IMR-90 (cell line): ENCODE results near the gene CUX1. TPM values are rescaled to one million over a fixed set of nuclear protein-coding genes. Genes with fewer than 3 reads are reported as not detected.

ENCODE experiments used
- ATAC-seq: fragments of 200-7000 bp; cut with Tn5 transposase; 2 replicates; pipeline ENCODE4 v1.9.1; 2020; ENCODE audit warnings: low read depth, mild to moderate bottlenecking, moderate library complexity
- BruUV-seq: library from RNA; stranded (reverse); fragments of 400-500 nt; replicated peaks from 2 replicates; lab custom pipeline; 2021; lab: Mats Ljungman, UMichigan
- CTCF ChIA-PET: fragments of 300-600 bp; formaldehyde crosslinking; extraction: SDS; loops from one replicate; lab custom pipeline; 2021; ENCODE audit warnings: antibody characterized with exemption; lab: Yijun Ruan, JAX
- POLR2A ChIA-PET: fragments of 300-600 bp; sonication (Branson Sonifier 250); formaldehyde crosslinking; loops from one replicate; lab custom pipeline; 2022; ENCODE audit warnings: antibody characterized with exemption; ENCODE audit not compliant: unreplicated experiment; lab: Charles Lee
- DNase-seq: peaks from one replicate; pipeline ENCODE4 v3.0.0; 2013
- H2AFZ ChIP-seq: replicated peaks from 2 replicates; pipeline ENCODE3; 2013; ENCODE audit warnings: low read length, mild to moderate bottlenecking; ENCODE audit not compliant: poor library complexity
- H2AK5ac ChIP-seq: 2 replicates; pipeline ENCODE4 v1.6.1; 2013; ENCODE audit warnings: low read depth, low read length, inconsistent platforms
- H2AK9ac ChIP-seq: replicated peaks from 2 replicates; pipeline ENCODE3; 2013; ENCODE audit warnings: mild to moderate bottlenecking, low read depth, low read length, moderate library complexity; ENCODE audit not compliant: poor library complexity
- H2BK120ac ChIP-seq: 2 replicates; pipeline ENCODE4 v1.6.1; 2013; ENCODE audit warnings: low read depth, low read length, inconsistent platforms
- H2BK15ac ChIP-seq: 3 replicates; pipeline ENCODE4 v1.6.1; 2013; ENCODE audit warnings: low read depth, low read length, inconsistent platforms
- H2BK20ac ChIP-seq: 2 replicates; pipeline ENCODE4 v1.6.1; 2013; ENCODE audit warnings: low read depth, mild to moderate bottlenecking, inconsistent platforms, low read length, moderate library complexity
- H2BK5ac ChIP-seq: 2 replicates; pipeline ENCODE4 v1.6.1; 2013; ENCODE audit warnings: mild to moderate bottlenecking, low read depth, low read length, inconsistent platforms; ENCODE audit not compliant: poor library complexity, severe bottlenecking
- H3K14ac ChIP-seq: replicated peaks from 2 replicates; pipeline ENCODE4 v1.6.1; 2013; ENCODE audit warnings: low read depth, low read length, inconsistent platforms
- H3K18ac ChIP-seq: 2 replicates; pipeline ENCODE4 v1.6.1; 2013; ENCODE audit warnings: low read depth, low read length, control low read depth
- H3K23ac ChIP-seq: 2 replicates; pipeline ENCODE4 v1.6.1; 2013; ENCODE audit warnings: low read depth, low read length, inconsistent platforms
- H3K27ac ChIP-seq: 2 replicates; pipeline ENCODE4 v1.5.1; 2013; ENCODE audit warnings: mild to moderate bottlenecking, control low read depth, low read length; ENCODE audit not compliant: insufficient read depth
- H3K27me3 ChIP-seq: 2 replicates; pipeline ENCODE4 v1.6.1; 2013; ENCODE audit warnings: low read length; ENCODE audit not compliant: control insufficient read depth, insufficient read depth
- H3K36me3 ChIP-seq: 2 replicates; pipeline ENCODE4 v1.6.1; 2013; ENCODE audit warnings: low read length, mixed read lengths; ENCODE audit not compliant: control insufficient read depth, insufficient read depth
- H3K4ac ChIP-seq: 2 replicates; pipeline ENCODE4 v1.6.1; 2013; ENCODE audit warnings: low read depth, low read length, inconsistent platforms
- H3K4me1 ChIP-seq: 2 replicates; pipeline ENCODE4 v1.6.1; 2013; ENCODE audit warnings: low read length, mixed read lengths; ENCODE audit not compliant: control insufficient read depth, insufficient read depth
- H3K4me2 ChIP-seq: 2 replicates; pipeline ENCODE4 v1.6.1; 2013; ENCODE audit warnings: low read depth, mild to moderate bottlenecking, control low read depth, low read length, moderate library complexity
- H3K4me3 ChIP-seq: 2 replicates; pipeline ENCODE4 v1.5.1; 2013; ENCODE audit warnings: low read depth, mild to moderate bottlenecking, control low read depth, low read length, moderate library complexity; ENCODE audit not compliant: insufficient read depth
- H3K56ac ChIP-seq: 2 replicates; pipeline ENCODE4 v1.6.1; 2013; ENCODE audit warnings: low read length, inconsistent platforms; ENCODE audit not compliant: insufficient read depth; ENCODE audit errors: extremely low read depth
- H3K79me1 ChIP-seq, 2 experiments: 2 replicates each; pipeline ENCODE4 v1.6.1; 2013; ENCODE audit warnings: low read length in 2 of 2, inconsistent platforms in 1 of 2, low read depth in 1 of 2
- H3K9ac ChIP-seq: 2 replicates; pipeline ENCODE4 v1.6.1; 2013; ENCODE audit warnings: low read depth, low read length, control low read depth
- H3K9me1 ChIP-seq: 2 replicates; pipeline ENCODE4 v1.6.1; 2013; ENCODE audit warnings: low read length, inconsistent platforms; ENCODE audit not compliant: insufficient read depth
- H3K9me3 ChIP-seq: 2 replicates; pipeline ENCODE4 v1.6.1; 2013; ENCODE audit warnings: low read length; ENCODE audit not compliant: control insufficient read depth, insufficient read depth
- H4K20me1 ChIP-seq: 2 replicates; pipeline ENCODE4 v1.6.1; 2013; ENCODE audit warnings: low read length, inconsistent platforms; ENCODE audit not compliant: insufficient read depth
- H4K5ac ChIP-seq: 2 replicates; pipeline ENCODE4 v1.6.1; 2013; ENCODE audit warnings: mild to moderate bottlenecking, low read depth, low read length, control low read depth
- H4K8ac ChIP-seq, 2 experiments: 2 replicates each; pipeline ENCODE4 v1.6.1; 2013; ENCODE audit warnings: low read depth in 2 of 2, low read length in 2 of 2, control low read depth in 1 of 2, inconsistent platforms in 1 of 2
- H4K91ac ChIP-seq: 2 replicates; pipeline ENCODE4 v1.6.1; 2013; ENCODE audit warnings: low read depth, low read length, inconsistent platforms; ENCODE audit not compliant: insufficient read depth
- BHLHE40 ChIP-seq: fragments of 150-350 bp; IDR thresholded peaks from 2 replicates; pipeline ENCODE4 v1.6.1; 2016; ENCODE audit warnings: mild to moderate bottlenecking, low read depth, low read length
- CEBPB ChIP-seq: IDR thresholded peaks from 2 replicates; pipeline ENCODE4 v1.6.1; 2012; ENCODE audit warnings: low read depth, low read length, improper control_type of control experiment
- MXI1 ChIP-seq: IDR thresholded peaks from 2 replicates; pipeline ENCODE4 v1.6.1; 2012; ENCODE audit warnings: low read depth, mild to moderate bottlenecking, low read length, moderate library complexity, borderline replicate concordance
- RAD21 ChIP-seq: IDR thresholded peaks from 2 replicates; pipeline ENCODE4 v1.6.1; 2012; ENCODE audit warnings: low read length, improper control_type of control experiment
- RCOR1 ChIP-seq: IDR thresholded peaks from 2 replicates; pipeline ENCODE4 v1.6.1; 2012; ENCODE audit warnings: mild to moderate bottlenecking, low read length, improper control_type of control experiment; ENCODE audit not compliant: insufficient replicate concordance
- SMC3 ChIP-seq: fragments of 150-350 bp; IDR thresholded peaks from 2 replicates; pipeline ENCODE4 v1.6.1; 2016; ENCODE audit warnings: low read depth, mild to moderate bottlenecking, antibody characterized with exemption, low read length, moderate library complexity
- WGBS, 2 experiments: methylation state at CpG; one replicate each; pipeline versions ENCODE4 v1.1.5 to v1.1.7; 2013; ENCODE audit warnings: missing lambda C conversion rate in 2 of 2; ENCODE audit not compliant: insufficient read length in 1 of 2; ENCODE audit errors: extremely low coverage in 2 of 2; 5-methylcytosine and 5-hydroxymethylcytosine counted together
- dilution Hi-C: fragments of 300-500 bp; cut with HindIII; formaldehyde crosslinking; loops from one replicate; pipeline ENCODE4 v1.14.3; 2018; ENCODE audit warnings: low sequenced_read_pairs; ENCODE audit not compliant: unreplicated experiment
- in situ Hi-C: fragments of 300-500 bp; cut with MboI; formaldehyde crosslinking; loops from 3 replicates; pipeline ENCODE4 v1.14.3; 2019; ENCODE audit warnings: low sequenced_read_pairs, inconsistent platforms, mixed read lengths
- intact Hi-C: fragments of 100-400 bp; cut with micrococcal nuclease; formaldehyde crosslinking; loops from 2 replicates; pipeline ENCODE4 v1.10.0; 2022
- polyA plus RNA-seq, 3 experiments: library from polyadenylated mRNA; depleted of rRNA; stranded (reverse); fragments of >200 nt; gene quantifications; 2 replicates each; pipeline ENCODE4 v1.2.3, GENCODE V29; 2012; ENCODE audit warnings: low replicate concordance in 1 of 3
- total RNA-seq: library from RNA; depleted of rRNA; stranded (reverse); fragments of >200 nt; gene quantifications from 2 replicates; pipeline ENCODE4 v1.2.3, GENCODE V29; 2012

The CUX1 gene
- total and polyA plus RNA-seq, 2 of the 4 experiments (the other 2 are of a cell fraction): 19.7 to 46.4 TPM

GRCh38 chr7:102104245-102104644 is 286.8 kb downstream of the CUX1 start:
- Histone ChIP-seq H2AFZ (no peak overlapping the region), H2BK5ac (no peak overlapping the region), H3K56ac (no peak overlapping the region), H4K8ac (no peak overlapping the region), H3K23ac (no peak overlapping the region), H3K4me1 (no peaks in the 10 kb centered on the region), H3K4me3 (no peak overlapping the region), H3K36me3 (peaks cover 33% of the 10 kb centered on the region), H2AK9ac (no peak overlapping the region), H4K91ac (no peak overlapping the region), H4K20me1 (no peaks in the 10 kb centered on the region), H3K9me3 (no peaks in the 10 kb centered on the region), H4K5ac (no peak overlapping the region), H2BK15ac (no peak overlapping the region), H3K27me3 (no peaks in the 10 kb centered on the region), H2BK120ac (no peak overlapping the region), H3K9me1 (0 out of 2 replicates have a peak, but pooled peaks cover 9% of the 10 kb centered on the region), H3K14ac (no peak overlapping the region), H3K79me1 (peaks cover 0 to 5% of the 10 kb centered on the region in 2 experiments; a peak in 3 of 4 replicates), H3K27ac (no peak overlapping the region), H2AK5ac (no peak overlapping the region), H3K18ac (no peak overlapping the region), H3K4me2 (no peak overlapping the region), H2BK20ac (no peak overlapping the region), H3K4ac (no peak overlapping the region), H3K9ac (no peak overlapping the region)
- ATAC-seq (no peak), DNase-seq (no peak)
- intact Hi-C loops: no loop called here
- no TSS peak for BruUV-seq
- in situ Hi-C loops: no loop called here
- dilution Hi-C loops: no loop called here
- POLR2A ChIA-PET: no interaction called here
- TF ChIP-seq RCOR1: no peak
- TF ChIP-seq RAD21: no peak
- TF ChIP-seq SMC3: no peak
- TF ChIP-seq BHLHE40: no peak
- TF ChIP-seq MXI1: no peak
- TF ChIP-seq CEBPB: no peak
- CTCF ChIA-PET: interaction anchor here (0.5 to 0.6 kb wide), 2 partner anchors 242 to 335 kb away, joined by 3 to 4 read pairs; no protein-coding TSS in a partner anchor
- no CpG with 5 or more reads among the region's 5 CpGs for WGBS, 2 experiments
